Osteocyte (in vitro differentiated cells): ENCODE data around the gene GSG1L. TPM values are rescaled to one million over a fixed set of nuclear protein-coding genes. Genes with fewer than 3 reads are reported as not detected.

Source experiments
- DNase-seq: peaks from one replicate; pipeline ENCODE4 v3.0.0; 2021; ENCODE audit warnings: mixed read lengths; ENCODE audit not compliant: unreplicated experiment; ENCODE audit errors: extremely low spot score
- H3K27ac Mint-ChIP-seq: one replicate; pipeline ENCODE4 v1.8.0; 2021; ENCODE audit warnings: mild to moderate bottlenecking, mixed read lengths; ENCODE audit not compliant: unreplicated experiment
- H3K27me3 Mint-ChIP-seq: one replicate; pipeline ENCODE4 v1.8.0; 2021; ENCODE audit warnings: mixed read lengths; ENCODE audit not compliant: unreplicated experiment
- H3K36me3 Mint-ChIP-seq: one replicate; pipeline ENCODE4 v1.8.0; 2021; ENCODE audit warnings: mixed read lengths; ENCODE audit not compliant: unreplicated experiment
- H3K4me1 Mint-ChIP-seq: one replicate; pipeline ENCODE4 v1.8.0; 2021; ENCODE audit warnings: mixed read lengths; ENCODE audit not compliant: unreplicated experiment
- H3K4me3 Mint-ChIP-seq: one replicate; pipeline ENCODE4 v1.8.0; 2021; ENCODE audit warnings: mild to moderate bottlenecking, moderate library complexity, mixed read lengths; ENCODE audit not compliant: unreplicated experiment
- H3K9me3 Mint-ChIP-seq: one replicate; pipeline ENCODE4 v1.8.0; 2021; ENCODE audit warnings: mixed read lengths; ENCODE audit not compliant: unreplicated experiment
- total RNA-seq: library from RNA; stranded (reverse); gene quantifications from 2 replicates; pipeline ENCODE4 v1.2.1, GENCODE V29; 2021
- TF ChIP-seq, protein P1 (sequence below): fragments of 200-600 bp; sonication (generic); IDR thresholded peaks from 2 replicates; pipeline ENCODE4 v1.5.0; 2021; ENCODE audit warnings: antibody characterized with exemption, mild to moderate bottlenecking, moderate library complexity

GSG1L gene
- total RNA-seq, 1 donor from 2014 or later = not detected

DNA sequence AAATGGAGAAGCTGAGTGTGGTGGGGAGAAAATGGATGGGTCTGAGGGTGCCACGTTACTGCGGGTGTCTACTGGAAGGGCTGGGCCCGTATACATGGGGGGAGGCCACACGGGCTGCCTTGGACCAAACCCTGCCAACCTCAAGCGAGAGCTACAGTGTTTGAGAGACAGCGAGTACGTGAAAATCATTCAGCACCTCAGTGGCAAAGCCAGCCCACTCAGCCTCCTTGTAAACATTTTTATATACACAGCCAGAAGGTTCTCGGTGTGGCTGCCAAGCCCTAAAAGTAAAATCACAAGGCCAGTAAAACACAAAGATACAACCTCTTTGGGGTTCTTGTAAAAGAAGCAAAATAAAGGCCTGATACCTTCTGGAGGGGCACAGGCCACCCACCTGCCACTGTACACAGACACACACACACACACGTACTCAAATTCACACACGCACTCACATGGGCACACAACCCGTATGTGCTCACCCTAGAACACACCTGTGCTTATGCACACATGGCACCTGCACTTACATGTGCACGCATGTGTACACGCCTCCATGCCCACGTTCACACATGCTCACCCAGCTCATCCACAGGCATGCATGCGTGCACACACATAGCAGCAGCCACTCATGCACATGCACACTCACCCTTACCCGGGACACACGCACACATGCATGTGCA, 102.8 kb downstream of the GSG1L start:
- TF ChIP-seq, protein P1, sequence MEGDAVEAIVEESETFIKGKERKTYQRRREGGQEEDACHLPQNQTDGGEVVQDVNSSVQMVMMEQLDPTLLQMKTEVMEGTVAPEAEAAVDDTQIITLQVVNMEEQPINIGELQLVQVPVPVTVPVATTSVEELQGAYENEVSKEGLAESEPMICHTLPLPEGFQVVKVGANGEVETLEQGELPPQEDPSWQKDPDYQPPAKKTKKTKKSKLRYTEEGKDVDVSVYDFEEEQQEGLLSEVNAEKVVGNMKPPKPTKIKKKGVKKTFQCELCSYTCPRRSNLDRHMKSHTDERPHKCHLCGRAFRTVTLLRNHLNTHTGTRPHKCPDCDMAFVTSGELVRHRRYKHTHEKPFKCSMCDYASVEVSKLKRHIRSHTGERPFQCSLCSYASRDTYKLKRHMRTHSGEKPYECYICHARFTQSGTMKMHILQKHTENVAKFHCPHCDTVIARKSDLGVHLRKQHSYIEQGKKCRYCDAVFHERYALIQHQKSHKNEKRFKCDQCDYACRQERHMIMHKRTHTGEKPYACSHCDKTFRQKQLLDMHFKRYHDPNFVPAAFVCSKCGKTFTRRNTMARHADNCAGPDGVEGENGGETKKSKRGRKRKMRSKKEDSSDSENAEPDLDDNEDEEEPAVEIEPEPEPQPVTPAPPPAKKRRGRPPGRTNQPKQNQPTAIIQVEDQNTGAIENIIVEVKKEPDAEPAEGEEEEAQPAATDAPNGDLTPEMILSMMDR = no peak
- Mint-ChIP-seq H3K27me3 (peaks cover 2% of the 10 kb centered on the region), H3K36me3 (no peaks in the 10 kb centered on the region), H3K9me3 (peaks cover 7% of the 10 kb centered on the region), H3K4me3 (no peak overlapping the region), H3K27ac (no peak overlapping the region), H3K4me1 (no peaks in the 10 kb centered on the region)
- DNase-seq = no peak

- H3K4me1 Mint-ChIP-seq = no peaks in the 10 kb centered on the region
- TF ChIP-seq, protein P1 = no peak
- H3K4me3 Mint-ChIP-seq = no peak overlapping the region
- H3K27me3 Mint-ChIP-seq = no peaks in the 10 kb centered on the region
- H3K27ac Mint-ChIP-seq = no peak overlapping the region
- no peak for DNase-seq
- H3K36me3 Mint-ChIP-seq = peaks cover 2% of the 10 kb centered on the region
- H3K9me3 Mint-ChIP-seq = peaks cover 16% of the 10 kb centered on the region
Observed at GRCh38 chr16:27959914-27960313, 103.6 kb downstream of the GSG1L start.

DNA sequence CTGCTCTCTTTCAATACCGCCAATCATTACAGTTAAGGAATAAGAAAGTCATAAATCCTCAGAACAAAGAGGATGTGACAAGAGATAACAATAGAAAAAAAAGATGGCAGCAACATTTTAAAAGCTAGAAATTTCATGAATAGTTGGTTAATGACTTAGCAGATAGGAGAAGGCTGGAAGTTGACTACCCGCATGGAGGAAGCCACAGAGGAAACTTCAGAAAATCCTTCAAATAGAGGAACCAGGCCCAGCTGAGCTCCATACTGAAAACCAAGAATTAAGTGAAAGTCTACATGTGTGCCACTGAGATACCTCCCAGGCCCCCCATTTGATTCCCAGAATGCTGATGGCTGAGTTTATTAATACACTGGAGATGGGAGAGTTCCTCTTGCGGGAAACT, 109.3 kb downstream of the GSG1L start:
- Mint-ChIP-seq H3K27me3 (no peaks in the 10 kb centered on the region), H3K4me1 (no peaks in the 10 kb centered on the region), H3K4me3 (no peak overlapping the region), H3K9me3 (peaks cover 17% of the 10 kb centered on the region), H3K36me3 (peaks cover 2% of the 10 kb centered on the region), H3K27ac (no peak overlapping the region)
- TF ChIP-seq, protein P1 = no peak
- DNase-seq = no peak

- TF ChIP-seq, protein P1 = no peak
- Mint-ChIP-seq H3K4me3 (no peak overlapping the region), H3K9me3 (peaks cover 17% of the 10 kb centered on the region), H3K36me3 (peaks cover 2% of the 10 kb centered on the region), H3K27me3 (no peaks in the 10 kb centered on the region), H3K4me1 (no peaks in the 10 kb centered on the region), H3K27ac (no peak overlapping the region)
- no peak for DNase-seq
Observed at GRCh38 chr16:27952811-27953210, 110.7 kb downstream of the GSG1L start.

DNA sequence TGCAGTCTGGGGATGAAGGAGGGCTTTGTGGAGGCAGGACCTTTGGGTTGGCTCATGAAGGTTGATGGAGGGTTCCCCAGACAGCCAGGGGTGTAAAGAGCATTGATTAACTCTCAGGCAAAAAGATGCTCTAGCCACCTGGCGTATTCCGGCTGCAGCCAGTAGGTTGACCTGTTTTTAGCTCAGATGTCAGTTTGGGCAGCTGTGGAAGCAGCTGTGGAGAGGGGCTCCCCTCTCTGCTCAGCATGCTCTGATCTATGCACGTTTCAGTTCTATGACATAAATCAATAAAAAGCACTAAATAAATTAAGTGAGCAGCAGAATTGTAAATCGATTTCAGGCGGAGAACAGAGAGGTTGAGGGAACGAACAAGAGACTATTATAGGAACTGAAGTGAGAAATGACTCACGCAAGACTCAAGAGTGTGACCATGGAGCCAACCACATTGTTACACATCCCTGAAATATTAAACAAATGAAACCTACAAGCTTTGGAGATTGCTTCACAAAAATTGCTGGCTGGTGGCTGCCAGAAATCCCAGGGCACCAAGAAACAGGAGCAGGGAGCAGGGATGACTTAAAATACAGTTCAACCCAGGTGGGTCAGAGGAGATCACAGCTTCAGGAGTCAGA, 111.9 kb downstream of the GSG1L start:
- Mint-ChIP-seq H3K36me3 (peaks cover 2% of the 10 kb centered on the region), H3K4me1 (no peaks in the 10 kb centered on the region), H3K9me3 (peaks cover 15% of the 10 kb centered on the region), H3K27ac (no peak overlapping the region), H3K27me3 (no peaks in the 10 kb centered on the region), H3K4me3 (no peak overlapping the region)
- TF ChIP-seq, protein P1 = no peak
- no peak for DNase-seq
